WTC11 (cell line): ENCODE results near the gene SIRT3. TPM values are rescaled to one million over a fixed set of nuclear protein-coding genes. Genes with fewer than 3 reads are reported as not detected.
A peak's percentile ranks its signal among the peaks of the same experiment; 100 is the strongest.

ENCODE experiments used
- ATAC-seq: fragments of 200-7000 bp; cut with Tn5 transposase; 2 replicates; pipeline ENCODE4 v1.10.0; 2021; ENCODE audit warnings: mild to moderate bottlenecking, moderate library complexity
- CTCF ChIA-PET: fragments of 300-600 bp; sonication (Branson Sonifier 250); formaldehyde crosslinking; loops from one replicate; lab custom pipeline; 2021; ENCODE audit warnings: antibody characterized with exemption; lab: Charles Lee
- POLR2A ChIA-PET: fragments of 350-600 bp; sonication (Branson Sonifier 250); formaldehyde crosslinking; loops from one replicate; lab custom pipeline; 2021; ENCODE audit warnings: antibody characterized with exemption; lab: Charles Lee
- DNase-seq: peaks from one replicate; pipeline ENCODE4 v3.0.0; 2021; ENCODE audit warnings: low spot score
- H3K27ac Mint-ChIP-seq: 2 replicates; pipeline ENCODE4 v1.8.0; 2021; ENCODE audit warnings: mixed read lengths
- H3K27me3 Mint-ChIP-seq: 2 replicates; pipeline ENCODE4 v1.8.0; 2021; ENCODE audit warnings: low read depth, mild to moderate bottlenecking, moderate library complexity, mixed read lengths
- H3K36me3 Mint-ChIP-seq: 2 replicates; pipeline ENCODE4 v1.8.0; 2021; ENCODE audit warnings: mixed read lengths
- H3K4me1 Mint-ChIP-seq: 2 replicates; pipeline ENCODE4 v1.8.0; 2022; ENCODE audit warnings: mixed read lengths
- H3K4me3 Mint-ChIP-seq: 2 replicates; pipeline ENCODE4 v1.8.0; 2021; ENCODE audit warnings: mild to moderate bottlenecking, moderate library complexity, mixed read lengths
- H3K9me3 Mint-ChIP-seq: 2 replicates; pipeline ENCODE4 v1.8.0; 2021; ENCODE audit warnings: mixed read lengths
- AR ChIP-seq: fragments of 250-450 bp; sonication (Bioruptor Pico); IDR thresholded peaks from 2 replicates; pipeline ENCODE4 v1.9.0; 2021; ENCODE audit warnings: mild to moderate bottlenecking
- ATF3 ChIP-seq: sonication (generic); formaldehyde crosslinking; conservative IDR thresholded peaks from 2 replicates; pipeline ENCODE4 v1.8.1; 2022; ENCODE audit warnings: mild to moderate bottlenecking, missing genetic modification reagents
- ATF6 ChIP-seq: sonication (generic); formaldehyde crosslinking; IDR thresholded peaks from 2 replicates; pipeline ENCODE4 v1.8.1; 2023; ENCODE audit warnings: mild to moderate bottlenecking, missing genetic modification reagents
- E2F1 ChIP-seq: sonication (generic); formaldehyde crosslinking; IDR thresholded peaks from 2 replicates; pipeline ENCODE4 v1.8.0; 2022; ENCODE audit warnings: mild to moderate bottlenecking, missing genetic modification reagents
- E2F4 ChIP-seq: sonication (generic); formaldehyde crosslinking; IDR thresholded peaks from 2 replicates; pipeline ENCODE4 v1.8.1; 2022; ENCODE audit warnings: low read depth, mild to moderate bottlenecking, moderate library complexity, missing genetic modification reagents, borderline replicate concordance
- ESRRA ChIP-seq: sonication (generic); formaldehyde crosslinking; IDR thresholded peaks from 2 replicates; pipeline ENCODE4 v1.8.1; 2022; ENCODE audit warnings: mild to moderate bottlenecking, missing genetic modification reagents, borderline replicate concordance
- GABPB1 ChIP-seq: sonication (generic); formaldehyde crosslinking; IDR thresholded peaks from 2 replicates; pipeline ENCODE4 v1.8.1; 2023; ENCODE audit warnings: mild to moderate bottlenecking, missing genetic modification reagents
- HMGXB4 ChIP-seq: sonication (generic); formaldehyde crosslinking; IDR thresholded peaks from 2 replicates; pipeline ENCODE4 v1.8.1; 2023; ENCODE audit warnings: mild to moderate bottlenecking, moderate library complexity, missing genetic modification reagents
- MAX ChIP-seq: sonication (generic); formaldehyde crosslinking; IDR thresholded peaks from 2 replicates; pipeline ENCODE4 v1.8.0; 2022; ENCODE audit warnings: mild to moderate bottlenecking, missing genetic modification reagents
- OVOL2 ChIP-seq: fragments of 250-450 bp; sonication (Bioruptor Pico); IDR thresholded peaks from 2 replicates; pipeline ENCODE4 v1.9.0; 2021; ENCODE audit warnings: mild to moderate bottlenecking, borderline replicate concordance
- SMAD4 ChIP-seq: sonication (generic); formaldehyde crosslinking; IDR thresholded peaks from 2 replicates; pipeline ENCODE4 v1.8.0; 2022; ENCODE audit warnings: mild to moderate bottlenecking, missing genetic modification reagents
- USF1 ChIP-seq: sonication (generic); formaldehyde crosslinking; IDR thresholded peaks from 2 replicates; pipeline ENCODE4 v1.8.0; 2022; ENCODE audit warnings: mild to moderate bottlenecking, missing genetic modification reagents
- ZNF138 ChIP-seq: sonication (generic); formaldehyde crosslinking; conservative IDR thresholded peaks from 2 replicates; pipeline ENCODE4 v1.8.1; 2022; ENCODE audit warnings: mild to moderate bottlenecking, moderate library complexity, missing genetic modification reagents
- ZNF263 ChIP-seq: sonication (generic); formaldehyde crosslinking; IDR thresholded peaks from 2 replicates; pipeline ENCODE4 v1.8.1; 2022; ENCODE audit warnings: low read depth, mild to moderate bottlenecking, moderate library complexity, missing genetic modification reagents
- ZNF396 ChIP-seq: fragments of 250-450 bp; sonication (Bioruptor Pico); IDR thresholded peaks from 2 replicates; pipeline ENCODE4 v1.8.0; 2021; ENCODE audit warnings: mild to moderate bottlenecking, moderate library complexity, borderline replicate concordance
- ZNF416 ChIP-seq: fragments of 250-450 bp; sonication (Bioruptor Pico); IDR thresholded peaks from 2 replicates; pipeline ENCODE4 v1.9.0; 2021; ENCODE audit warnings: mild to moderate bottlenecking, inconsistent platforms
- total RNA-seq: library from RNA; stranded (reverse); gene quantifications from 3 replicates; pipeline ENCODE4 v1.2.3, GENCODE V29; 2021

The SIRT3 gene
- total RNA-seq, 1 experiment from 2014 or later: 21.0 TPM

GRCh38 chr11:209275-210121 is 26.6 kb downstream of the SIRT3 start:
- POLR2A ChIA-PET: interaction anchor here (0.5 to 1.4 kb wide), 2 partner anchors 35 to 146 kb away, joined by 3 to 5 read pairs; no protein-coding TSS in a partner anchor
- TF ChIP-seq ESRRA (no peak), ZNF416 (no peak), GABPB1 (no peak), ZNF138 (CRISPR knock-in tag) (no peak), ATF6 (CRISPR knock-in tag) (no peak), E2F1 (CRISPR knock-in tag) (no peak), ZNF263 (CRISPR knock-in tag) (no peak), ZNF396 (CRISPR knock-in tag) (no peak), E2F4 (CRISPR knock-in tag) (no peak), MAX (CRISPR knock-in tag) (no peak), AR (CRISPR knock-in tag) (no peak), USF1 (CRISPR knock-in tag) (no peak), OVOL2 (CRISPR knock-in tag) (no peak), ATF3 (CRISPR knock-in tag) (no peak)
- TF ChIP-seq, all 79 proteins: peak for 0
- no peak overlapping the region for H3K27ac Mint-ChIP-seq
- no peak for DNase-seq
- H3K4me1 Mint-ChIP-seq: peaks cover 8% of the 10 kb centered on the region; the same call in 1 of the 2 replicates
- H3K4me3 Mint-ChIP-seq: peak overlapping the region; percentile 97
- CTCF ChIA-PET: interaction anchor here (1.0 to 1.3 kb wide), 2 partner anchors 41 to 155 kb away, joined by 3 to 8 read pairs; no protein-coding TSS in a partner anchor
- H3K9me3 Mint-ChIP-seq: no peaks in the 10 kb centered on the region
- peaks cover 33% of the 10 kb centered on the region for H3K36me3 Mint-ChIP-seq
- no peaks in the 10 kb centered on the region for H3K27me3 Mint-ChIP-seq
- no peak for ATAC-seq

- Mint-ChIP-seq H3K4me3 (peak overlapping the region; percentile 97), H3K4me1 (peaks cover 8% of the 10 kb centered on the region; the same call in 1 of the 2 replicates), H3K27me3 (no peaks in the 10 kb centered on the region), H3K36me3 (peaks cover 32% of the 10 kb centered on the region), H3K27ac (no peak overlapping the region), H3K9me3 (no peaks in the 10 kb centered on the region)
- peak; percentile 6; the same call in 1 of the 2 replicates for TF ChIP-seq MAX (CRISPR knock-in tag)
- TF ChIP-seq HMGXB4 (CRISPR knock-in tag): no peak
- TF ChIP-seq SMAD4 (CRISPR knock-in tag): no peak
- DNase-seq: no peak
- no peak for ATAC-seq
- POLR2A ChIA-PET: interaction anchor here (1.4 kb wide), 1 partner anchor 147 kb away, joined by 5 read pairs; no protein-coding TSS in a partner anchor
- CTCF ChIA-PET: interaction anchor here (1.0 to 1.3 kb wide), 2 partner anchors 42 to 156 kb away, joined by 3 to 8 read pairs; no protein-coding TSS in a partner anchor
Observed at GRCh38 chr11:208917-209260, 27.3 kb downstream of the SIRT3 start.
